ENCODE data around the gene CA11.

The CA11 gene

GRCh38 chr19:48627865-48628314 lies 18.1 kb downstream of the CA11 start:
- no peak for DNase-seq

DNA sequence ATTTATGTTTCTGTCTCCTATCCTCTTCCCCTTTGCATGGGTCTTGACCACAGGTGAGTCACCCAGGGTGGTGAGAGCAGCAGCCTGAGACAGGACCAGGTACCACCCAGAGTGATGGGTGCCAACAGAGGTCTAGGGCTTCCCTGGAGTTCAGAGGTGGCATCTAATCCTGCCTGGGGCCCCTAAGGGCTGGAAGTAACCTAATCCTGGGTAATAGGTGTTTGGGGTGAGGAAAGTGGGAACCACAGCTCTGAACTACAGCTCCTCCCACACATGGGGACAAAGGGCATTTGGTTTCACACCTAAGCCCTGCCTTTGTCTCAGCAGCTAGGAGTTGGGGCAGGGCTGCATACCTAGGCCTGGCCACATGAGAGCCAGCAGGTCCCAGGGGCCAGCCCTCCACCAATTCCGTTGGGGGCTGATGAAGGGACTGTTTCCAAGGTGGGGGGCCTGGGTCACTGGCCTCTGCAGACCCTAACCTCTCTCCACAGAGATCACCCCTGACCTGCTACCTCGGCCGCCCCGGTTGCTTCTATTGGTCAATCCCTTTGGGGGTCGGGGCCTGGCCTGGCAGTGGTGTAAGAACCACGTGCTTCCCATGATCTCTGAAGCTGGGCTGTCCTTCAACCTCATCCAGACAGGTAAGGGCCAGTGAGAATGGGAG lies 18.7 kb downstream of the CA11 start:
- peak; percentile 39 for DNase-seq

DNA sequence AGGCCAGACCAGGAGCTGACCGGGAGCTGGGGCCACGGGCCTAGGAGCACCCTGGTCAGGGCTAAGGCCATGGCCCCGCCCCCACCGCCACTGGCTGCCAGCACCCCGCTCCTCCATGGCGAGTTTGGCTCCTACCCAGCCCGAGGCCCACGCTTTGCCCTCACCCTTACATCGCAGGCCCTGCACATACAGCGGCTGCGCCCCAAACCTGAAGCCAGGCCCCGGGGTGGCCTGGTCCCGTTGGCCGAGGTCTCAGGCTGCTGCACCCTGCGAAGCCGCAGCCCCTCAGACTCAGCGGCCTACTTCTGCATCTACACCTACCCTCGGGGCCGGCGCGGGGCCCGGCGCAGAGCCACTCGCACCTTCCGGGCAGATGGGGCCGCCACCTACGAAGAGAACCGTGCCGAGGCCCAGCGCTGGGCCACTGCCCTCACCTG lies 20.1 kb downstream of the CA11 start:
- DNase-seq: no peak

DNA sequence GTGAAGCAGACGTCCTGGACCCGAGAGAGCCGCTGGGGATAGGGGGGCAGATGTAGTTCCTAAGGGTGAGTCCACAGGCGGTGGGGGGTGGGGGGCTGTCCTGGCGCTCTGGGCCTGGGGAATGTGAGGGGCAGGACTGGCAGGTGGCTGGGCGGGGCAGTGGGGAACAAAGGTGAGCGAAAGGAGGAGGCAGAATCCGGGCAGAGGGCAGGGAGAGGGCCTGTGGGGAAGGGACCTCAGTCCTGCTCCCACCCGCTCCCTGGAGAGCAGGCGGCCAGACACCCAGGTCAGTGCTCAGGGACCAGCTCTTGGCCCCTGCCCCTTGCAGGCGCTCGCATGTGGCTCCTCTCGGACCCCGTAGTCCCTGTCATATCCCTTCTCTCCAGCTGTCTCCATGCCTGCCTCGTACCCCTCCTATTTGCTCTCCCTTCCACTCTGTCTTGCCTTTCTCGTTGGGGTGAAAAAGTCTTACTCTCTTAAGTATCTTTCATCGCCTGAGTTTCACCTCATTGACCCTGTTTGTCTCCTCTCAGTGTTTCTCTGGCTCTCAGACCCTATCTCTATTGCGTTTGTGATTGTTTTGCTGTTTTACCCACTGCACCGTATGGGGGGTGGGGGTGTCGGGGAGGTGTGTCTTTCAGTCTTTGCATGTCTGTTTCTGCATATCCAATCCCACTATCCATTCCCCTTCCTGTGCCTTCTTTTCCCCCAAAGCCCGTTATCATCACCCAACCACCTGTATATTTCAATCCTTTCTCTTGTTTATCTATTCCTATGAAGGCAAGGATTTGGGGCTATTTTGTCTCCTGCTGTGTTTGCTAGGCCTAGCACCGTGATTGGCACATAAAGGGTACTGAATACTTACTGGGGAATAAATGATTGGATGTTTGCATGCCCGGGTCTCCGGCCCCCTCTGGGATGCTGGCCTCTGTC lies 20.9 kb downstream of the CA11 start:
- no peak for DNase-seq

- DNase-seq: peak; percentile 99
These were observed 21.9 kb downstream of the CA11 start for GRCh38 chr19:48624067-48624594.

DNA sequence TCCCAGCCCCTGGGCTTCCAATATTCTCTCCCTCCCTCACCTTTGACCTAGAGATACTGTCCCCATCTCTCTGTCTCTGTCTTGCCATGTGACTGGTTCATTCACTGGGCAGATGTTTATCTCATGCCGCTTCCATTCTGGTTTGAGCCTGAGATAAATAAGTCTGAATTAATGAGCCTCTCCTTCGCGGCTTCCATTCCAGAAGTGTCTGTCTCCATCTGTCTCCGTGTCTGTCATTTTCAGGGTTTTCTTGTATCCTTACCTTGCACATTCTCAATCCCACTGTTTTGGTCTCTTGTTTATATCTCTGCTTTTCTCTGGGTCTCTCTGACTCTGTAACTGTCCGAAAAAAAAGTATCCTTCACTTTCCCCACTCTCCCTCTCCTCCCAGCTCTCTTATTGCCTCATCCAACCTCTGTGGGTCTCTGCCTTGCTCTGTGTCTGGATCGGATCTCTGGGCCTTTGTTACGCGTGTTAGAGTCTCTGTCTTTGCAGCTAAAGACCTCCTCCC lies 22.4 kb downstream of the CA11 start:
- no peak for DNase-seq

DNA sequence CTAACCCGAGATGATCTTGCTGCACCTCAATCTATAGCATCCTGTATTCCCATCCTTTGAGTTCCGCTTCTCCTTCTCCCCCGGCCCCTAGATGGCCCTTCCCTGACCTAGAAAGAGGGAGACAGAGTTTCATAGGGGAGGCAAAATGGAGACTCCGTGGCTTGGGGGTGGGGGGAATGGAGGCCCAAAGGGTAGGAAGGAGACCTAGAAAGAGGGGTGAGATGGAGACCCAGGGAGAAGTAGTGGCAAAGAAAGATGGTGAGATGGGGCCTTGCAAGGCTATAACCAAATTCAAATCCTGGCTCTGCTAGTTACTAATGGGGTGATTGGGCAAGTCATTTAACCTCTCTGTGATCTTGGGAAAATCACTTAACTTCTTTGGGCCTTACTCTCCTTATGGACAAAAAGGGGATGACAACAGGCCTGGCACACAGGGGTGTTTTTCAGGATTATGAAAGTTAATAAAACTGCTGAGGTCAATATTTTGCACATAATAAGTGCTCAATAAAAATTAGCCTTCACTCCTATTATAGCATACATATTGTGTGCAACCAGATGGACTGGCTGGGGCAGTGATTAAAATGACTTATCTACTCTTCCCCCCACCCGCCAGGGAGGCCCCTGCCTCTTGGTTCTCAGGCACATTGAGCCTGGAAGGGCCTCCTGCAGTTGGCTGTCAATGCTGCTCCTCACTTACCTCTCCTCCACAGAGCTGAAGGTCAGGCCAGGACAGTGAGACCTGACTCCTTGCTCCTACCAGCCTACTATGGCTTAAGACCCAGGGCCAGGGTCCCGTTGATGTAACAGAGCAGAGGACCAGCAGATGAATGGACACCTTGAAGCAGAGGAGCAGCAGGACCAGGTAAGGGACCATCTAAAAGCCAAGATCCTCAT lies 26.0 kb downstream of the CA11 start:
- no peak for DNase-seq

- DNase-seq: peak; percentile 98
These were observed 26.9 kb downstream of the CA11 start, which contains the start of the genes RPL18 and SPHK2 for GRCh38 chr19:48618916-48619691. Gene RPL18 (minus strand): TSS chr19:48619178. CDS start chr19:48619143, 35 bp downstream. Gene SPHK2 (plus strand): TSS chr19:48619506. CDS start chr19:48620515, 1,009 bp downstream.

DNA sequence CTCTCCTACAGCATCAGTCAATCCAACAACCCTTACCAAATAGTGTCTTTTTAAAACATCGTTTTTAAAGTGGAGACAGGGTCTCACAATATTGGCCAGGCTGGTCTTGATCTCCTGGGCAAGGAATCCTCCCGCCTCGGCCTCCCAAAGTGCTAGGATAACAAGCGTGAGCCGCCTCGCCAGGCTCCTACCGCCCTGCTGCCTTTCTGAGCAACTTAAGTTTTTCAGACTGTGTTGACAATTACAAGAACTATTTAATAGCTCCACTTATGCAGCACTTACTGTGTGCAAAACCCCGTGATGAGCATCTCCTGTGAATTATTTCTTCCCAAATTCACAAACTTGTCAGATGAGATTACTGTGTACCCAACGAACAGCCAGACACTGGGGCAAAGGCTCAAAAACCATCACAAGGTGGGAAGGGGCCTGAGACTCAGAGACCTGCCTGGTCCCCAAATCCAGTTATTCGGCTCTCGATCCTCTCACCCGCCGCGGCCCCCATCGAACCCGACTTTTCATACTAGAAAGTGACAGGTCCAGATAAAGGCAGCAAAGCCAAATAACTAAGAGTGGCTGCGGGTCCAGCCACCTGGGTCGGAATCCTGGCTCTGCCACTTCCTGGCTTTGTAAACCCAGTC lies 27.6 kb downstream of the CA11 start:
- DNase-seq: no peak

DNA sequence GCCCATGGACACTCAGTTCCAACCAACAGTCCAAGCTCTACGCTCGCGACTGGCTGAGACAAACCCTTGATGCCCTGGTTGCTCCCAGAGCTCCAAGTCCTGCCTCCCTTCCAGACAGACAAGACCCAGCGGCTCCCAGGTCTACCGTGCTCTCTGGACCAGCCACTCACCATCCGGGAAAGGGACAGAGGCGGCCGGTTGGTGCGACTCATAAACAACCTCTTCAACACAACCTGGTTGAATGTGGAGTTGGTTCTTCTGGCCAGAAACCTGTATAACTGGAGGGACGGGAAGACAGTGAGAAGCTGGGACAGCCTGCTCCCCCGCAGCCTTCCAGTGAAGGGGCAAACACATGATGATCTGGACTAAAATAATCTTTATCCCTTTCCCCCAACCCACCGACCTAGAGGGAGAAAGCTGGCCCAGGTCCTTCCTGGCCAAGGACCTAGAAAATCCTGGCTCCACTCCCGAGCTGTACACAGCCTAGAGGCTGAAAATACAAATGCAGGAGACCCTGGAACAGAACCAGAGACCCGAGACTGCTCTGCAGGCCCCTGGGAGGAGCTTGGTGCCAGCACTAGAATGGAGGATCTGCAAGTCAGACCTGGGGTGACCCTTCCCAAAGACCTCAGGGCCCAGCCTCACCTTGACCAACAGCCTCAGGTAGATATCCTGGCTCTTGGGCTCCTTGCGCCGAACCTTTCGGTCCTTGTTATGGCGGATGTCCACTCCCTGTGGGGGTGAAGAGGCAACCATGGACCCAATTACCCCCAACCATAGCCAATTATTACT lies 28.6 kb downstream of the CA11 start:
- no peak for DNase-seq

- no peak for DNase-seq
These were observed 29.4 kb downstream of the CA11 start for GRCh38 chr19:48616491-48617056.

DNA sequence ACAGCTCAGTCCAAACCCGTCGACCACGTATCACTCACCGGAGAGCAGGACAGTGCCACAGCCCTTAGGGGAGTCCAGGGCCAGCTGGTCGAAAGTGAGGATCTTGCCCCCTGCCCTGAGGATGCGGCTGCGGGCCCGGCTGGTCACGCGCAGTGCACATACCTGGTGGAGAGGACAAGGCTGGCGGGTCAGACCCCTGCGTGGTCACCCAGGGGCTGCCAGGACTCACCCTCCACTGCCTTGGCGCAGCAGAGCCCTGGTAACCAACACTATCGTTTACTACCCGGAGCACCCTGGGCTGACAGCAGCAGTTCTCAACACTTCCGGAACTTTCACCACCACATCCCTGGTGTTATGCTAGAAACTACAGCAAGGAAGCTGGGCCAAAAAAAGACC lies 29.9 kb downstream of the CA11 start:
- no peak for DNase-seq

GRCh38 chr19:48615231-48616040 lies 30.6 kb downstream of the CA11 start:
- DNase-seq: no peak

- DNase-seq: no peak
These were observed 31.4 kb downstream of the CA11 start, which contains the start of gene FAM83E for GRCh38 chr19:48614436-48615230. Gene FAM83E (minus strand): TSS chr19:48615076. CDS start chr19:48613372, 1,704 bp downstream.

DNA sequence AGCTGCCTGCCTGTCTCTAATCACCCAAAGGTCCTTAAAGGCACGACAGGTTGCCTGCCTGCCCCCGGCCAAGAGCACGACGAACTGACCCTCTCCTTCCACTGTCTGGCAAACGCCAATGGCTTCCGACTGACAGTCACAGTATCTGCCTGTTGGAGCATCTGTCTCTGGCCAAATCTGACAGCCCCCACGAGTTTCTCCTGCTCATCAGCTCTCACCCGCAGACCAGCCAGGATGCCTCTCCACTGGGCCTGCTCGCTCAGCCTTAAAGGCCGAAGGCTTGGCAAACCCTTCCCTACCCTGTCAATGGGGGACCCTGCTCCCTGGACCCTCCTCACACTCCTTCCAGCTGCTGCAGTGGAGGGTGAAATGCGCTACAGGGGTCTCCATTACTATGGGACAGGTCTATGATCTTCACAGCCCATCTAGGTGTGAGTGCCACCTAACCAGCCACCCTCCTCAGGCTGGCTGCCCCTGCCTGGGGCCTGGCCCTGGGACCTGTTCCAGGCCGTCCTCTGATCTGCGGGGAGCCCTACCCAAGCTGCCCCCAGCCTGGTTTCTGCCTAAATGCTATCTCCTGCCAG lies 32.0 kb downstream of the CA11 start:
- peak; percentile 60 for DNase-seq

- DNase-seq: no peak
These were observed 32.7 kb downstream of the CA11 start for GRCh38 chr19:48613024-48613851.
